DOHH2 (cell line): ENCODE data around the gene CACNA2D2.

ENCODE experiments used
- H3F3A ChIP-seq: fragments of 200-600 bp; sonication (generic), shearing (Covaris generic); 2 replicates; pipeline ENCODE4 v1.6.0; 2016; ENCODE audit warnings: antibody characterized with exemption, mild to moderate bottlenecking; ENCODE audit not compliant: control insufficient read depth, insufficient read depth
- H3K27ac ChIP-seq: fragments of 200-600 bp; sonication (generic); 2 replicates; pipeline ENCODE4 v1.5.1; 2014; ENCODE audit warnings: low read depth, mild to moderate bottlenecking, low read length, moderate library complexity
- H3K27me3 ChIP-seq: fragments of 200-600 bp; sonication (generic); 2 replicates; pipeline ENCODE4 v1.6.1; 2014; ENCODE audit warnings: mild to moderate bottlenecking, low read length, mixed read lengths; ENCODE audit not compliant: control insufficient read depth
- H3K36me3 ChIP-seq: fragments of 200-600 bp; sonication (generic); 2 replicates; pipeline ENCODE4 v1.6.1; 2014; ENCODE audit warnings: mild to moderate bottlenecking, low read length, moderate library complexity, mixed read lengths; ENCODE audit not compliant: control insufficient read depth
- H3K4me1 ChIP-seq: fragments of 200-600 bp; sonication (generic); 2 replicates; pipeline ENCODE4 v1.6.1; 2014; ENCODE audit warnings: mild to moderate bottlenecking, low read length, mixed read lengths; ENCODE audit not compliant: control insufficient read depth
- H3K4me2 ChIP-seq: fragments of 200-600 bp; sonication (generic); 2 replicates; pipeline ENCODE4 v1.6.0; 2014; ENCODE audit warnings: mild to moderate bottlenecking, low read length, moderate library complexity
- H3K4me3 ChIP-seq: fragments of 200-600 bp; sonication (generic); 2 replicates; pipeline ENCODE4 v1.5.1; 2014; ENCODE audit warnings: mild to moderate bottlenecking, low read length, mixed read lengths
- H3K79me2 ChIP-seq: fragments of 200-600 bp; sonication (generic); 2 replicates; pipeline ENCODE4 v1.6.1; 2014; ENCODE audit warnings: mild to moderate bottlenecking, low read length, mixed read lengths; ENCODE audit not compliant: control insufficient read depth
- H3K9me2 ChIP-seq: fragments of 200-600 bp; sonication (generic); replicated peaks from 2 replicates; pipeline ENCODE4 v1.6.1; 2014; ENCODE audit warnings: mild to moderate bottlenecking, low read length, mixed read lengths; ENCODE audit not compliant: control insufficient read depth
- H3K9me3 ChIP-seq: fragments of 200-600 bp; sonication (generic); 2 replicates; pipeline ENCODE4 v1.6.1; 2014; ENCODE audit warnings: antibody characterized with exemption, low read length, mixed read lengths; ENCODE audit not compliant: control insufficient read depth, insufficient read depth
- H4K20me1 ChIP-seq: fragments of 200-600 bp; sonication (generic); 2 replicates; pipeline ENCODE4 v1.6.0; 2014; ENCODE audit warnings: low read depth, mild to moderate bottlenecking, antibody characterized with exemption, low read length, moderate library complexity; ENCODE audit not compliant: control insufficient read depth, insufficient read depth
- EZH2phosphoT487 ChIP-seq: fragments of 200-600 bp; sonication (generic); IDR thresholded peaks from 2 replicates; pipeline ENCODE4 v1.6.1; 2017; ENCODE audit warnings: borderline replicate concordance, mild to moderate bottlenecking, antibody characterized with exemption, low read length, moderate library complexity, mixed read lengths
- TF ChIP-seq, protein P1 (sequence below): fragments of 200-600 bp; sonication (generic); IDR thresholded peaks from one replicate; pipeline ENCODE4 v1.5.1; 2014; ENCODE audit warnings: antibody characterized with exemption, mild to moderate bottlenecking, low read depth, low read length; ENCODE audit not compliant: poor library complexity, severe bottlenecking

CACNA2D2 gene

GRCh38 chr3:50316657-50317242 lies 186.7 kb downstream of the CACNA2D2 start:
- H3F3A ChIP-seq = no peaks in the 10 kb centered on the region
- H3K4me3 ChIP-seq = no peak overlapping the region
- no peaks in the 10 kb centered on the region for H3K9me3 ChIP-seq
- no peak overlapping the region for H3K4me2 ChIP-seq
- H3K9me2 ChIP-seq = no peaks in the 10 kb centered on the region
- peaks cover 17% of the 10 kb centered on the region for H3K4me1 ChIP-seq
- H3K27ac ChIP-seq = no peak overlapping the region
- peaks cover 3% of the 10 kb centered on the region; the same call in 1 of the 2 replicates for H3K79me2 ChIP-seq
- no peak for TF ChIP-seq EZH2phosphoT487
- TF ChIP-seq, protein P1, sequence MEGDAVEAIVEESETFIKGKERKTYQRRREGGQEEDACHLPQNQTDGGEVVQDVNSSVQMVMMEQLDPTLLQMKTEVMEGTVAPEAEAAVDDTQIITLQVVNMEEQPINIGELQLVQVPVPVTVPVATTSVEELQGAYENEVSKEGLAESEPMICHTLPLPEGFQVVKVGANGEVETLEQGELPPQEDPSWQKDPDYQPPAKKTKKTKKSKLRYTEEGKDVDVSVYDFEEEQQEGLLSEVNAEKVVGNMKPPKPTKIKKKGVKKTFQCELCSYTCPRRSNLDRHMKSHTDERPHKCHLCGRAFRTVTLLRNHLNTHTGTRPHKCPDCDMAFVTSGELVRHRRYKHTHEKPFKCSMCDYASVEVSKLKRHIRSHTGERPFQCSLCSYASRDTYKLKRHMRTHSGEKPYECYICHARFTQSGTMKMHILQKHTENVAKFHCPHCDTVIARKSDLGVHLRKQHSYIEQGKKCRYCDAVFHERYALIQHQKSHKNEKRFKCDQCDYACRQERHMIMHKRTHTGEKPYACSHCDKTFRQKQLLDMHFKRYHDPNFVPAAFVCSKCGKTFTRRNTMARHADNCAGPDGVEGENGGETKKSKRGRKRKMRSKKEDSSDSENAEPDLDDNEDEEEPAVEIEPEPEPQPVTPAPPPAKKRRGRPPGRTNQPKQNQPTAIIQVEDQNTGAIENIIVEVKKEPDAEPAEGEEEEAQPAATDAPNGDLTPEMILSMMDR = no peak
- H3K27me3 ChIP-seq = no peaks in the 10 kb centered on the region
- no peaks in the 10 kb centered on the region for H4K20me1 ChIP-seq
- H3K36me3 ChIP-seq = peaks cover 10% of the 10 kb centered on the region

DNA sequence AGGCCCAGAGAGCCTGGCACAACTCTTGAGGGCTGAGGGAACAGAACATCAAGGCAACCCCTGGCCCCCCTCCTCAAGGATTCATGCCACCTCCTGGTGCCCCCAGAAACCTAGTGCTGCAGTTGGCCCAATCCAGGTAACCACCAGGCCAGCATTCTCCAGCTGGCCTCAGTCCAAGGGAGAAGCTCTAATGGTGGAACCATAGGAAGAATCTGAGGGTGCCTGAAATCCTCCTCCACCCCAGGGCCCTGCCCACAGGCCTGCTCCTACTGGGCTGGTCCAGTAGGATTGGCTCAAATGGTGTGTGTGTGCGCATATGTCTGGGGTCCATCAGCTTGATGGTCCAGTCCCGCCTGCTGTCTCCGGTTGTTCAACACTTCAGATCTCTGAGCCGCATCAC lies 188.6 kb downstream of the CACNA2D2 start:
- Histone ChIP-seq H4K20me1 (no peaks in the 10 kb centered on the region), H3K9me2 (no peaks in the 10 kb centered on the region), H3K27ac (no peak overlapping the region), H3K4me1 (peaks cover 6% of the 10 kb centered on the region; the same call in 1 of the 2 replicates), H3K27me3 (no peaks in the 10 kb centered on the region), H3K36me3 (peaks cover 10% of the 10 kb centered on the region), H3F3A (no peaks in the 10 kb centered on the region; the same call in 1 of the 2 replicates), H3K4me2 (no peak overlapping the region), H3K4me3 (no peak overlapping the region), H3K79me2 (no peaks in the 10 kb centered on the region), H3K9me3 (no peaks in the 10 kb centered on the region)
- TF ChIP-seq EZH2phosphoT487 = no peak
- TF ChIP-seq, protein P1 = no peak

GRCh38 chr3:50314342-50314741 lies 189.1 kb downstream of the CACNA2D2 start:
- no peaks in the 10 kb centered on the region for H3K27me3 ChIP-seq
- no peak overlapping the region for H3K4me2 ChIP-seq
- H3K4me1 ChIP-seq = peaks cover 6% of the 10 kb centered on the region; the same call in 1 of the 2 replicates
- H3K79me2 ChIP-seq = no peaks in the 10 kb centered on the region
- no peaks in the 10 kb centered on the region for H3K9me3 ChIP-seq
- no peak overlapping the region for H3K27ac ChIP-seq
- no peak overlapping the region for H3K4me3 ChIP-seq
- no peaks in the 10 kb centered on the region; the same call in 1 of the 2 replicates for H3F3A ChIP-seq
- TF ChIP-seq EZH2phosphoT487 = no peak
- TF ChIP-seq, protein P1 = no peak
- H4K20me1 ChIP-seq = no peaks in the 10 kb centered on the region
- no peaks in the 10 kb centered on the region for H3K9me2 ChIP-seq
- H3K36me3 ChIP-seq = peaks cover 8% of the 10 kb centered on the region
